Measurements from ENCODE around the gene OPRL1.
"Not testable (repeated sequence)": the region's sequence is repeated elsewhere in the genome, so short reads cannot be mapped to it uniquely, and the experiment has no call there.

The OPRL1 gene

DNA sequence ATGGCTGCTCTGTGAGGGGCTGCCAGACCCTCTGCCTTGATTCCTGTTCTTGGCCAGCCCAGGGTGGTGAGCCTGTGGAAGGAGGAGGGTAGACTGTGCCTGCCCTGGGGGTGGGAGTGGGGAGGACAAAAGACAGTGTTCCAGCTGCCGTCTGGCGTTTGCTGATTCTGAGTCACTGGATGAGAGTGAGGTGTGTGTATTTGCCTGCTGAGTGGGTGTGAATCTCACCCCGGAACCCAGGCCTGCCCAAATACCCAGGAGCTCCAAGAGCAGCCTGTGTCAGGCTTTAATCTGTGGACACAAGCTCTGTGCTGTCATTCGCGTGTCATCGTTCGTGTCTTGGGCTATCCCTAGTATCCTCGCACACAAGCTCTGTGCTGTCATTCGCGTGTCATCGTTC lies 6.9 kb downstream of the OPRL1 start:
- no peak for ATAC-seq

DNA sequence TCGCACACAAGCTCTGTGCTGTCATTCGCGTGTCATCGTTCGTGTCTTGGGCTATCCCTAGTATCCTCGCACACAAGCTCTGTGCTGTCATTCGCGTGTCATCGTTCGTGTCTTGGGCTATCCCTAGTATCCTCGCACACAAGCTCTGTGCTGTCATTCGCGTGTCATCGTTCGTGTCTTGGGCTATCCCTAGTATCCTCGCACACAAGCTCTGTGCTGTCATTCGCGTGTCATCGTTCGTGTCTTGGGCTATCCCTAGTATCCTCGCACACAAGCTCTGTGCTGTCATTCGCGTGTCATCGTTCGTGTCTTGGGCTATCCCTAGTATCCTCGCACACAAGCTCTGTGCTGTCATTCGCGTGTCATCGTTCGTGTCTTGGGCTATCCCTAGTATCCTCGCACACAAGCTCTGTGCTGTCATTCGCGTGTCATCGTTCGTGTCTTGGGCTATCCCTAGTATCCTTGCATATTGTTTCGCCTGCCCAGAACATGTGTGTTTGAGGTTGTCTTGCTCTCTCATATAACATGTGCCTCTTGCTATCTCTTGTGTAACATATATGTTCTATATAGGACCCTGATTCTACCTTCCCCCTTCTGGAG lies 7.4 kb downstream of the OPRL1 start:
- not testable (repeated sequence) for ATAC-seq, DNase-seq

More for the DNA sequence above, 6.9 kb downstream of the OPRL1 start:
- no peak for DNase-seq

- not testable (repeated sequence) for ATAC-seq, DNase-seq
These were observed 8.7 kb downstream of the OPRL1 start for GRCh38 chr20:64088586-64088985.

DNA sequence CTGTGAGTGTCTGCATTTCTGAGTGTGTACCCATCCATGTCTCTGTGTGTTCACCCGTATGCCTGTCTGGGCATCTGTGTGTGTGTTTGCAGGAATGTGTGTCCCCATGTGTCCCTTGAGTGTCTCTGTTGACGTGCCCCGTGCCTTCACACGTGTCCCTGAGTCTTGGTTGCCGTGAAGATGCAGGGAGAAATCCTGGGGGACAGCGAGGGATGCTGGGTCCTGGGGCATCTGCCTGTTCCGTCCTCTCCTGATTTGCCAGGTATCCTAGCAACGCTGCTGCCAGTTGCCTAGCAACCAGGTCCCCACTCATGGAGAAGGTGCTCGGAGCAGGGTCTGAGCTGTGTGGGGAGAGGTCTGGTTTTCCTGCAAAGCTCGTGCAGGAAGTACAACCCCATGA lies 10.3 kb downstream of the OPRL1 start:
- ATAC-seq (no peak), DNase-seq (no peak)

DNA sequence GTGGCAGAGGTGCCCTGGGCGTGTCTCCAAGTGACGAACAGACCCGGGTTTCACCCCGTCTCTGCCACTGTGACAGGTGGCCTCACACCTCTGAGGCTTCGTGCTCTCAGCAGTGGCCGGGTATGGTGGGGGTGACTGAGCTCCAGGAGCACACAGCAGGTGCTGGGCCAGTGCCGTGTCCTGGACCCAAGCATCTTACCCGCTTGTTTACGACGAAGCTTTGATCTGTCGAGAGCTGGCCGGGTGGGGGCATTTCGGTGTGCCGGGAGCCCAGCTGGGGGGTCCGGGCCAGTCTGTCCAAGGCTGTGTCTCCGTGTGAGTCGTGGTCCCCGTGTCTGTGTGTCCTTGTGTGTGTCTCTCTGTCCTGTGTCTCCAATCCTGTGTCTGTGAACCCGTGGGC lies 11.5 kb downstream of the OPRL1 start:
- DNase-seq (no peak), ATAC-seq (no peak)

DNA sequence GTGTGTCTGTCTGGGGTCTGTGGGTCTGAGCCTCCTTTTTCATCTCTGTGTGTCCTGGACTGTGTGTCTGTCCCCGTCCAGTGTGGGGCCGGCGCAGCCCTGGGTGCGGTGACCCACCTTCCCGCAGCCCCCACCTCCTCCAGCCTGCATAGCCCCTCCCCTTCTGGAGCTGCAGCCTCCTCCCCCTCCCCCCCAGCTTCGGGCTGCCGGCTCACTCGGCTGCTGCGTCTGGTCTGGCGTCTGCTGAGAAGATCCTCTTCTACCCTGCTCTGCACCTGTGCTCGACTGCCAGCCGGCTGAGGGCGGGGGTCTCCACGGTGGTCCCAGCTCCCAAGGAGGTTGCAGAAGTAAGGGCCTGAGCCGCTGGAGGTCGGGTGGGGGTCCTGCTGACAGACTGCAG lies 11.9 kb downstream of the OPRL1 start:
- no peak for ATAC-seq
- DNase-seq: no peak

- DNase-seq: no peak
These were observed 12.6 kb downstream of the OPRL1 start for GRCh38 chr20:64092258-64093012.

GRCh38 chr20:64093013-64093503 lies 13.2 kb downstream of the OPRL1 start:
- DNase-seq (no peak), ATAC-seq (no peak)

More at GRCh38 chr20:64092258-64093012, 12.6 kb downstream of the OPRL1 start:
- ATAC-seq: no peak

DNA sequence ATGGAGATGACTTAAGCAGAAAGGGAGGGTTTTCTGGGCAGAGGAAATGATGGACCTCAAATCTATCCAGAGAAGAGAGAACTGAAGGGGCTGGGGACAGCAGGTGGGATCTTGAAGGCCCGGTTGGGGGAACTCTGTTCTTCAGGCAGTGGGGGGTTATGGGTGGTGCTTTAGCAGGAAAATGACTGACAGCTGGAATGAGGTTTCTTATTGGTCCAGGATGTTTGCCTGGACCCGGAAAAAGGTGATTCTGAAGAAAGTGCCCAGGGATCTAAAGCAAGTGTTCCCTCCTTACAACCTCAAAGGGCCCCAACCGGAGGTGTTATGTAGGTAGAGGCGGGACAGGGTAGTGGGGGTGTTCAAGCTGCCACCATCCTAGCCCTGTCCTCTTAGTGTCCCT lies 15.6 kb downstream of the OPRL1 start:
- ATAC-seq (no peak), DNase-seq (no peak)

DNA sequence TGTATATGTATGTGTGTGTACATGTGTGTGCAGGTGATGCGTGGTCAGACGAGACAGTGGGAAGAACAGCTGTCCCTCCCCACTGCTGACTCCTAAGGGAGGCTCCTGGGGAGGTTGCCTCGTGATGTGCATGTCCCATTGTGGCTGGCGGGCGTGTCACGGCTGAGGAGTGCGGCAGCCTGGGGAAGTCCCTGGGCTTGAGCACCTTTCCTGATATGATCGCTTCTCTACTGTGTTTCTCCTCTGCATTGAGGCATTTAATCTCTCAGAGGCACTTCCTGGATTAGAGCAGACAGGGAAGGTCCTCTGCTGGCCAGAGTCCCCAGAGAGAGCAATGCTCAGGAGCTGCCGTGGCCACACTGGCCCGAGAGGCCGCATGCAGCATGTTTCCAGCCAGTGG lies 16.0 kb downstream of the OPRL1 start:
- ATAC-seq (no peak), DNase-seq (no peak)

- DNase-seq (no peak), ATAC-seq (no peak)
These were observed 16.7 kb downstream of the OPRL1 start for GRCh38 chr20:64096535-64096934.

DNA sequence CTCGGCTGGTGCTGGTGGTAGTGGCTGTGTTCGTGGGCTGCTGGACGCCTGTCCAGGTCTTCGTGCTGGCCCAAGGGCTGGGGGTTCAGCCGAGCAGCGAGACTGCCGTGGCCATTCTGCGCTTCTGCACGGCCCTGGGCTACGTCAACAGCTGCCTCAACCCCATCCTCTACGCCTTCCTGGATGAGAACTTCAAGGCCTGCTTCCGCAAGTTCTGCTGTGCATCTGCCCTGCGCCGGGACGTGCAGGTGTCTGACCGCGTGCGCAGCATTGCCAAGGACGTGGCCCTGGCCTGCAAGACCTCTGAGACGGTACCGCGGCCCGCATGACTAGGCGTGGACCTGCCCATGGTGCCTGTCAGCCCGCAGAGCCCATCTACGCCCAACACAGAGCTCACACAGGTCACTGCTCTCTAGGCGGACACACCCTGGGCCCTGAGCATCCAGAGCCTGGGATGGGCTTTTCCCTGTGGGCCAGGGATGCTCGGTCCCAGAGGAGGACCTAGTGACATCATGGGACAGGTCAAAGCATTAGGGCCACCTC lies 18.7 kb downstream of the OPRL1 start:
- ATAC-seq: no peak

GRCh38 chr20:64099086-64099786 lies 19.4 kb downstream of the OPRL1 start:
- ATAC-seq (no peak), DNase-seq (no peak)

More for the DNA sequence above, 18.7 kb downstream of the OPRL1 start:
- no peak for DNase-seq

- ATAC-seq: no peak
- DNase-seq: no peak
These were observed 20.1 kb downstream of the OPRL1 start for GRCh38 chr20:64099880-64100565.

- DNase-seq (peak; percentile 2), ATAC-seq (no peak)
These were observed 20.6 kb downstream of the OPRL1 start for GRCh38 chr20:64100566-64100888.

DNA sequence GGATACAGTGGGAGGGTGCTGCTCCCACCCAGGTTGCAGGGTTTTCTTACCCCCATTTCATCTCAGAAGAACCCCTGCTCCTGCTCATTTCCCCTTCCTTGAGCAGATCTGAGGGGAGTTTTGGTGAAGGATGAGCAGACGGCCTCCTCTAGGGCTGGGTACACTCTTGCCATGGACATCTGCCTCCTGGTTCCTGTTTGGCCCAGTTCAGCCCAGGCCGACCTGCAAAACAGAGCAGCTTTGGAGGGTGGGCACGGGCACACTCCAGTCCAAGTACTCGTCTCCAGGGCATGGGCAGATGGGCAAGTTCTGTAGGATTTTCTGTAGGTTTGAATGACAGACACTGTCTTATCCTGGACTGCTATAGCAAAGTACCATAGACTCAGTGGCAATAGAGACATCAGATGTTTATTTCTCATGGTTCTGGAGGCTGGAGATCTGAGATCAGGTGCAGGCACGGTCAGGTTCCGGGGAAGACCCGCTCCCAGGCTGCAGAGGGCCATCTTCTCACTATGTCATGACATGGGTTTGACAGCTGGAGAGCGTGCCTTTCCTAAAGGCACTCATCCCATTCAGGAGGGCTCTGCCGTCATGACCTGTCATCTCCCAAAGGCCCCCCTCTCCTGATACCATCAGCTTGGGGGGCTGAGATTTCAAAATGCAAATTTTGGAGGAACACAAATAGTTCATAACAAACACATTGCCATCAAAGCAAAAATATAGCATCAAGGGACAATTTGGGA lies 21.2 kb downstream of the OPRL1 start:
- DNase-seq (peak; percentile 2), ATAC-seq (no peak)

GRCh38 chr20:64101731-64102621 lies 22.1 kb downstream of the OPRL1 start:
- DNase-seq (peak; percentile 87), ATAC-seq (peak; percentile 82)

- DNase-seq: peak; percentile 11
- no peak for ATAC-seq
These were observed 22.9 kb downstream of the OPRL1 start for GRCh38 chr20:64102647-64103354.

- peak; percentile 3 for DNase-seq
- no peak for ATAC-seq
These were observed 24.2 kb downstream of the OPRL1 start for GRCh38 chr20:64103871-64104666.

All from stimulated activated naive CD8-positive, alpha-beta T cell treated with anti-CD3 and anti-CD28 coated beads, Interleukin-15, Interleukin-2, amounts not matched to agents 100 U/mL and 50 U/mL, for 24 hours (primary cell).